SK-N-SH (cell line): ENCODE data around the gene SMARCC2.

ENCODE experiments used
- FOXM1 ChIP-seq: IDR thresholded peaks from 2 replicates; pipeline ENCODE4 v1.4.0; 2012; ENCODE audit warnings: low read depth, mild to moderate bottlenecking
- GATA2 ChIP-seq: sonication (generic); formaldehyde crosslinking; IDR thresholded peaks from 2 replicates; pipeline ENCODE4 v1.5.0; 2020; ENCODE audit warnings: mild to moderate bottlenecking, missing genetic modification reagents
- MXI1 ChIP-seq: IDR thresholded peaks from 2 replicates; pipeline ENCODE4 v1.6.1; 2012; ENCODE audit warnings: mild to moderate bottlenecking, low read depth, low read length, improper control_type of control experiment
- RAD21 ChIP-seq: IDR thresholded peaks from 2 replicates; pipeline ENCODE4 v1.6.1; 2012; ENCODE audit warnings: mild to moderate bottlenecking, low read length
- TAF1 ChIP-seq: IDR thresholded peaks from 2 replicates; pipeline ENCODE4 v1.6.1; 2012; ENCODE audit warnings: low read depth, mild to moderate bottlenecking, low read length, moderate library complexity, borderline replicate concordance
- TF ChIP-seq, protein P1 (sequence below): fragments of 200-600 bp; sonication (generic); IDR thresholded peaks from 2 replicates; pipeline ENCODE4 v1.6.1; 2017; ENCODE audit warnings: antibody characterized with exemption, mild to moderate bottlenecking, moderate library complexity
- TF ChIP-seq, protein P2 (sequence below): IDR thresholded peaks from 2 replicates; pipeline ENCODE4 v1.6.1; 2012; ENCODE audit warnings: mild to moderate bottlenecking, low read depth, low read length, moderate library complexity

DNA sequence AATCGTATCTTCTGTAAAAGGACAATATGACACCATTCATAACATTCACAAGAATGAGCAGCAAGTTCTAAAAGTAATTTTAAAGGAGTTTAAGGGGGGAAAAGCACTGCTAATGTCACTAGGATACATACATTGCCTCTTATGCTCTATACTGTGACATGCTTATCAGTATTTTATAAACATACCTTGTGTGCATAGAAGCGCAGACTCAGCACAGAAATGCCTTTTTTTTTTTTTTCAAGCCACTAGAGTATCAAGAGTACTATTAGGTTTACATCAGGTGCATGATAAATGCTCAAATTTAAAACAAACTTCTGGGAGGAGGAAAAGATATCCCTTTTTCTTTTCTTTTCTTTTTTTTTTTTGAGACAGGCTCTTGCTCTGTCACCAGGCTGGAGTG lies 13.6 kb upstream of the SMARCC2 start:
- TF ChIP-seq, protein P1, sequence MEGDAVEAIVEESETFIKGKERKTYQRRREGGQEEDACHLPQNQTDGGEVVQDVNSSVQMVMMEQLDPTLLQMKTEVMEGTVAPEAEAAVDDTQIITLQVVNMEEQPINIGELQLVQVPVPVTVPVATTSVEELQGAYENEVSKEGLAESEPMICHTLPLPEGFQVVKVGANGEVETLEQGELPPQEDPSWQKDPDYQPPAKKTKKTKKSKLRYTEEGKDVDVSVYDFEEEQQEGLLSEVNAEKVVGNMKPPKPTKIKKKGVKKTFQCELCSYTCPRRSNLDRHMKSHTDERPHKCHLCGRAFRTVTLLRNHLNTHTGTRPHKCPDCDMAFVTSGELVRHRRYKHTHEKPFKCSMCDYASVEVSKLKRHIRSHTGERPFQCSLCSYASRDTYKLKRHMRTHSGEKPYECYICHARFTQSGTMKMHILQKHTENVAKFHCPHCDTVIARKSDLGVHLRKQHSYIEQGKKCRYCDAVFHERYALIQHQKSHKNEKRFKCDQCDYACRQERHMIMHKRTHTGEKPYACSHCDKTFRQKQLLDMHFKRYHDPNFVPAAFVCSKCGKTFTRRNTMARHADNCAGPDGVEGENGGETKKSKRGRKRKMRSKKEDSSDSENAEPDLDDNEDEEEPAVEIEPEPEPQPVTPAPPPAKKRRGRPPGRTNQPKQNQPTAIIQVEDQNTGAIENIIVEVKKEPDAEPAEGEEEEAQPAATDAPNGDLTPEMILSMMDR, result no peak
- no peak for TF ChIP-seq MXI1
- TF ChIP-seq TAF1, result no peak
- TF ChIP-seq GATA2 (CRISPR knock-in tag), result no peak
- no peak for TF ChIP-seq RAD21
- TF ChIP-seq, protein P2, sequence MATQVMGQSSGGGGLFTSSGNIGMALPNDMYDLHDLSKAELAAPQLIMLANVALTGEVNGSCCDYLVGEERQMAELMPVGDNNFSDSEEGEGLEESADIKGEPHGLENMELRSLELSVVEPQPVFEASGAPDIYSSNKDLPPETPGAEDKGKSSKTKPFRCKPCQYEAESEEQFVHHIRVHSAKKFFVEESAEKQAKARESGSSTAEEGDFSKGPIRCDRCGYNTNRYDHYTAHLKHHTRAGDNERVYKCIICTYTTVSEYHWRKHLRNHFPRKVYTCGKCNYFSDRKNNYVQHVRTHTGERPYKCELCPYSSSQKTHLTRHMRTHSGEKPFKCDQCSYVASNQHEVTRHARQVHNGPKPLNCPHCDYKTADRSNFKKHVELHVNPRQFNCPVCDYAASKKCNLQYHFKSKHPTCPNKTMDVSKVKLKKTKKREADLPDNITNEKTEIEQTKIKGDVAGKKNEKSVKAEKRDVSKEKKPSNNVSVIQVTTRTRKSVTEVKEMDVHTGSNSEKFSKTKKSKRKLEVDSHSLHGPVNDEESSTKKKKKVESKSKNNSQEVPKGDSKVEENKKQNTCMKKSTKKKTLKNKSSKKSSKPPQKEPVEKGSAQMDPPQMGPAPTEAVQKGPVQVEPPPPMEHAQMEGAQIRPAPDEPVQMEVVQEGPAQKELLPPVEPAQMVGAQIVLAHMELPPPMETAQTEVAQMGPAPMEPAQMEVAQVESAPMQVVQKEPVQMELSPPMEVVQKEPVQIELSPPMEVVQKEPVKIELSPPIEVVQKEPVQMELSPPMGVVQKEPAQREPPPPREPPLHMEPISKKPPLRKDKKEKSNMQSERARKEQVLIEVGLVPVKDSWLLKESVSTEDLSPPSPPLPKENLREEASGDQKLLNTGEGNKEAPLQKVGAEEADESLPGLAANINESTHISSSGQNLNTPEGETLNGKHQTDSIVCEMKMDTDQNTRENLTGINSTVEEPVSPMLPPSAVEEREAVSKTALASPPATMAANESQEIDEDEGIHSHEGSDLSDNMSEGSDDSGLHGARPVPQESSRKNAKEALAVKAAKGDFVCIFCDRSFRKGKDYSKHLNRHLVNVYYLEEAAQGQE, result no peak
- TF ChIP-seq FOXM1, result no peak
